ENCODE results near the gene C5orf46. TPM values are rescaled to one million over a fixed set of nuclear protein-coding genes. Genes with fewer than 3 reads are reported as not detected.
A peak's percentile ranks its signal among the peaks of the same experiment; 100 is the strongest.

C5orf46 gene
- total RNA-seq, 1 donor from 2014 or later, result not detected

GRCh38 chr5:147859962-147860640 is 46.2 kb downstream of the C5orf46 start:
- no peak for DNase-seq (ENCODE audit: low read depth in 2 of 2)

- no peak for DNase-seq (ENCODE audit: low read depth in 2 of 2)
Measured at GRCh38 chr5:147858565-147858964, 47.8 kb downstream of the C5orf46 start.

- DNase-seq (ENCODE audit: low read depth in 2 of 2), result peak; percentile 52 to 63
Measured at GRCh38 chr5:147857302-147858129, 48.8 kb downstream of the C5orf46 start.

- DNase-seq (ENCODE audit: low read depth in 2 of 2), result no peak
Measured at GRCh38 chr5:147856801-147857200, 49.5 kb downstream of the C5orf46 start.

- no peak for DNase-seq (ENCODE audit: low read depth in 2 of 2)
Measured at GRCh38 chr5:147855774-147856069, 50.6 kb downstream of the C5orf46 start.

GRCh38 chr5:147854894-147855773 is 51.2 kb downstream of the C5orf46 start:
- DNase-seq (ENCODE audit: low read depth in 2 of 2), result no peak

GRCh38 chr5:147854331-147854730 is 52.0 kb downstream of the C5orf46 start:
- DNase-seq (ENCODE audit: low read depth in 2 of 2), result no peak

- peak in 1 of 2 donors; percentile 24 for DNase-seq (ENCODE audit: low read depth in 2 of 2)
Measured at GRCh38 chr5:147853372-147853987, 52.9 kb downstream of the C5orf46 start.

- no peak for DNase-seq (ENCODE audit: low read depth in 2 of 2)
Measured at GRCh38 chr5:147852365-147852764, 54.0 kb downstream of the C5orf46 start.

- DNase-seq (ENCODE audit: low read depth in 2 of 2), result no peak
Measured at GRCh38 chr5:147851578-147851977, 54.8 kb downstream of the C5orf46 start.

- no peak for DNase-seq (ENCODE audit: low read depth in 2 of 2)
Measured at GRCh38 chr5:147849226-147849625, 57.1 kb downstream of the C5orf46 start.

GRCh38 chr5:147845618-147846017 is 60.7 kb downstream of the C5orf46 start:
- DNase-seq (ENCODE audit: low read depth in 2 of 2), result no peak

- no peak for DNase-seq (ENCODE audit: low read depth in 2 of 2)
Measured at GRCh38 chr5:147844846-147845245, 61.5 kb downstream of the C5orf46 start.

GRCh38 chr5:147842869-147843268 is 63.5 kb downstream of the C5orf46 start:
- no peak for DNase-seq (ENCODE audit: low read depth in 2 of 2)

Other genes starting within 250 kb of the C5orf46 start
- gene JAKMIP2, start 123.8 kb downstream of the C5orf46 start, total RNA-seq, result not detected in 2 replicates
- gene SPINK1, start 74.9 kb downstream of the C5orf46 start, total RNA-seq, result not detected in 2 replicates
- gene SCGB3A2, start 27.8 kb downstream of the C5orf46 start, total RNA-seq, result not detected in 2 replicates
- 0.13 TPM in 1 of 2 replicates, not detected in the other for gene SPINK5, start 157.4 kb upstream of the C5orf46 start, total RNA-seq

Measured in dermis microvascular lymphatic vessel endothelial cell (primary cell).